Motor neuron (in vitro differentiated cells): ENCODE measurements around the gene LINC01488. TPM values are rescaled to one million over a fixed set of nuclear protein-coding genes. Genes with fewer than 3 reads are reported as not detected.

Source experiments
- ATAC-seq, 8 experiments: fragments of 200-7000 bp; cut with Tn5 transposase; replicated peaks in 6 of 8; 2 replicates each; pipeline ENCODE4 v1.8.0; 2021; ENCODE audit warnings: mild to moderate bottlenecking in 8 of 8, moderate library complexity in 8 of 8
- H3K27ac ChIP-seq, 2 donors: fragments of 250-450 bp; sonication (Bioruptor Pico); 2 replicates each; pipeline ENCODE4 v1.9.0; 2021; ENCODE audit warnings: antibody characterized with exemption in 2 of 2, mild to moderate bottlenecking in 2 of 2, moderate library complexity in 1 of 2
- H3K4me1 ChIP-seq, 2 donors: fragments of 250-450 bp; sonication (Bioruptor Pico); replicated peaks in 1 of 2; 2 replicates each; pipeline ENCODE4 v1.6.1; 2021; ENCODE audit warnings: antibody characterized with exemption in 2 of 2, mild to moderate bottlenecking in 2 of 2, moderate library complexity in 1 of 2
- H3K4me3 ChIP-seq, 5 donors: fragments of 250-450 bp; sonication (Bioruptor Pico); 2 replicates each; pipeline ENCODE4 v1.9.0; 2021; ENCODE audit warnings: antibody characterized with exemption in 5 of 5, mild to moderate bottlenecking in 5 of 5, moderate library complexity in 4 of 5
- WGBS, 10 experiments: fragments of 450-650 bp; shearing (Covaris generic); methylation state at CpG; one replicate each; pipeline ENCODE4 v1.0.0; 2022; 5-methylcytosine and 5-hydroxymethylcytosine counted together
- in situ Hi-C, 9 experiments: fragments of 400-800 bp; cut with MboI; loops; one replicate each; pipeline ENCODE4 v1.15.0; 2021; ENCODE audit warnings: low sequenced_read_pairs in 9 of 9, low pct_unique_long_range_greater_than_20kb in 2 of 9; ENCODE audit not compliant: unreplicated experiment in 9 of 9
- total RNA-seq, 8 experiments: library from RNA; unstranded; fragments of 300-600 nt; gene quantifications; 2 replicates each; pipeline versions ENCODE4 v1.2.3 to v1.2.4, GENCODE V29; 2022

Gene LINC01488
- total RNA-seq, 8 experiments from 2014 or later, result 0.05 to 0.71 (median 0.28) TPM; not detected in 2

DNA sequence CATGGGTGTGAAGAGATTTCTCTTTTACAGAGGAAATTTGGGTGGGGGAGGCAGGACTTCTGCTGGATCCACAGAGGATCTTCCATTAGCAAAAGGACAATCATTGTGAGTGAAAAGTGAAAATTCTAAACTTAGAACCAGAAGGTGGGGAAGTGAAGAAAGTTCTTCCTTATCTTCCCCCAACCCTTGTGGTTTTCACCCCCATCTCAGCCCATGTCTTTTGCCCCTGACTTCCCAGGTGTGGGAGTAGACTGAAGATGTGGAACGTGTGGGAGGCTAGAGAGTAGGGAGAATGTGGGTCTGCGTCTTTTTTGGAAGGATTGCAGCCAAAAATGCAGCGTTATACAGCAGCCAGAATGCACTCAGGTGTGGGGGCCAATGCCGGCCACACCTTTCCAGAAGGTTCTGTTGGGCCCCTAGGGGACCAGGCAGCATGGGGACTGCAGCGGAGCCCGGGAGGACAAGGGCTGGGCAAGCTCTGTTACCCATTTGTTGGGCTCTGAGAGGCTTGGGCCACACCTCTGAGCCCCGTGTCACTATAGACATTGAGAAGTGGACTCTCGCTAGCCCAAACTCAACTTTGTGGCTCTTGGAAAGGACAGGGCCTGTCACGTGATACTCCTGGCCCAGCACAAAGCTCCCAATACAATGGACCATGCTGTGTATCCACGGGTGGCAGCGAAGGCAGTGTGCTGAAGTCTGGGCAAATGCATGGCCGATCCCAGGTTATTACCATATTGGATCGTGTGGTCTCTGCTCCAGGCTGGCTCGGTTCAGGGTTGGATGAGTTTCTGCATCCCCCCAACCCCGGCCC, 32.8 kb upstream of the LINC01488 start:
- peaks cover 15 to 22% of the 10 kb centered on the region in 2 donors for H3K4me1 ChIP-seq
- no peak overlapping the region for H3K27ac ChIP-seq
- ATAC-seq, result peak in 1 of 8 experiments; percentile 31
- WGBS, 10 experiments, result 8 to 89% (median 73%) methylated on average over 1 to 3 of the region's 15 CpGs; no CpG with 5 or more reads in 4 of the 10 experiments
- in situ Hi-C loops, result loop anchor here in 2 of 9 experiments (25.0 kb wide), 1 partner anchor 336 kb away; no protein-coding TSS in a partner anchor
- no peak overlapping the region for H3K4me3 ChIP-seq

DNA sequence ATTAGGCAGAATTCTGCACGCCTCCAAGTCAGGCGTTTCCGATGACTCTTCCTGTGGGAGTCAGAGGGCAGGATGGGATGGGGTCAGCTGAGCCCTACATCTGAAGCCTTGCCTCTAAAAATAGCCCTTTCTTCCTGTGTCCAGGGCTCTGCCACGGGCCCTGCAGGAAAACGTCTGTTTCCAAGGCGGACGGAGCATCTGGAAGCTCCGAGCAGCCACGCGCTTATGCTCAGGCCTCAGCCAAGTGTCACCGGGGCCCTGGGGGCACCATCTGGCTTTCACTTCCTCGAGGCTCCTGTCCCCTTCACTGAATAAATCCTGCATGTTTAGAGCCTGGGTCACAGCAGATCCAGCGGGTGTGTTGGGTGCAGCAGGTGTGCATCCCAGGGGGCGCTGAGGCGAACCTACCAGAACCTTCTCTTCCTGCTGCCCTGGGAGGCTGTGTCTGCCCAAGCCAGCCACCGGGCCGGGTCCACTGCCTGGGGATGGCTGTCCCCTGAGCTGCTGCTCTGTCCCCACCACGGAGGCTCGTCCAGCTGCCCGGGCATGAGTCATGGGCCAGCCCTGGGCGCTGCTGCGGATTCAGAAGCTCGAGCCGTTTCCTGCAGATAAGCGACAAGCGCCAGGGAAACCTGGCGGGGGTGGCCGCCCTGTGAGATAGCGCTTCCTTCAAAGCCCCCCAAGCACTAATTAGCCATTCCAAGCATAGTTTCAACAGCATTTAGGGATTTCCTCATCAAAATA, 32.0 kb upstream of the LINC01488 start:
- H3K4me1 ChIP-seq, result peaks cover 14 to 17% of the 10 kb centered on the region in 2 donors
- no peak overlapping the region for H3K4me3 ChIP-seq
- in situ Hi-C loops, result loop anchor here in 2 of 9 experiments (25.0 kb wide), 1 partner anchor 337 kb away; no protein-coding TSS in a partner anchor
- ATAC-seq, result peak in 7 of 8 experiments; percentile 33 to 92 (median 86)
- 36 to 100% (median 75%) methylated on average over 1 to 20 of the region's 29 CpGs; no CpG with 5 or more reads in 5 of the 10 experiments for WGBS, 10 experiments
- H3K27ac ChIP-seq, result peak overlapping the region; percentile 14 to 51

DNA sequence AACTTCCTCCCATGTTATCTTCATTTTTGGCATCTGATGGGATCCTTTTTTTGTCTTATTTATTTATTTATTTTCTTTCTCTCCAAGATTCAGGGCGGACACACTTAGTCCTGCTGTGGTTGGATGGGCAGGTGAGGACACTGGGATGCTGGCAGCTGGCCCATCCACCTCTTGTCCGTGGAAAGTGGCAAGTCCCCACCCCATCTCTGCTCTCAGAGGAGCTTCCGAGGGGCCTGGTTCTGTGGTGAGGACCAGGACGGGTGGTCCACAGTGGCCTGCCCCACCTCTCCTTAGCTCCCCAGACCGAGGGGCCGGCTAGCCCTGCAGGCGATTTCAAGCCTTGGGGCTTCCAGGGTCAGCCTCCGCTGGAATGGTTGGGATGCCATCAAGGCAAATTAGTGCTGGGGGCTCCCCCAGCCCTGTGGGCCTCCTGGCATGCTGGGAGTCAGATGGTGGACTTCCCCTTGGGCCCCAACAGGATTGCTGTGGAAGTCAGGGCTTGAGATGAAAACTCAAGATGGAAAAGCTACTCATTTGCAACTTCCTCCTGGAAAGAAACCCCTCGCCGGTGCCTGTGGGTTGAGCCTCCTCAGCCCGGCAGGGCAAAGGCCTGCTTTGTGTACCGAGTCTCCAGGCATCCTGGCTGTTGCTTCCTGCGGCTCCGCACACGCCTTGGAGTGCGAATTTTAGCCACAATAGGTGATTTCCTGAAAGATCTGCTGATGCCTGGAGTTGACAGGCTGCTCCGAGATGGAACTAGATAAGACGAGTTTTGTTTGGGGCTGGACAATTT, 31.2 kb upstream of the LINC01488 start:
- H3K27ac ChIP-seq, result no peak overlapping the region
- H3K4me3 ChIP-seq, result no peak overlapping the region
- ATAC-seq, result no peak
- 67 to 100% (median 85%) methylated on average over 1 to 11 of the region's 18 CpGs; no CpG with 5 or more reads in 2 of the 10 experiments for WGBS, 10 experiments
- in situ Hi-C loops, result no loop called here
- peaks cover 13 to 17% of the 10 kb centered on the region in 2 donors for H3K4me1 ChIP-seq

DNA sequence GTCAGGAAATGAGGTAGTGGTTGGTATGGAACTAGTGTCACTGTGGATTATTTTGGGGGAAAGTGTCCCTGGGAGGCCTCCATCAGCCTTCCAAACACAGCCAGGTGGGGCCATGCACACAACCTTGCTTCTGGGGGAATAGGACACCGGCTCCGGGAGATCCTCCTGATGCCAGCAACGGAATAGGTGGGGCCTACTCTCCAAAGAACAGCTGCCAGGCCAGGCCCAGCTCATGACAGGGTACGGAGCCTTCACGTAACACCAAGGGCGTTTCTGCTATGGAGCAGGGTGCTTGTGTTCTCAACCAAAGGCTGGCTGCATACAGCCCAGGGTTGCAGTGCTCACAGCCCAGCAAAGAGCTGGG, 30.6 kb upstream of the LINC01488 start:
- in situ Hi-C loops, result no loop called here
- no peak overlapping the region for H3K4me3 ChIP-seq
- 89 to 100% (median 95%) methylated on average over 1 to 6 of the region's 6 CpGs; no CpG with 5 or more reads in 4 of the 10 experiments for WGBS, 10 experiments
- ATAC-seq, result no peak
- no peak overlapping the region for H3K27ac ChIP-seq
- peaks cover 13 to 17% of the 10 kb centered on the region in 2 donors for H3K4me1 ChIP-seq

DNA sequence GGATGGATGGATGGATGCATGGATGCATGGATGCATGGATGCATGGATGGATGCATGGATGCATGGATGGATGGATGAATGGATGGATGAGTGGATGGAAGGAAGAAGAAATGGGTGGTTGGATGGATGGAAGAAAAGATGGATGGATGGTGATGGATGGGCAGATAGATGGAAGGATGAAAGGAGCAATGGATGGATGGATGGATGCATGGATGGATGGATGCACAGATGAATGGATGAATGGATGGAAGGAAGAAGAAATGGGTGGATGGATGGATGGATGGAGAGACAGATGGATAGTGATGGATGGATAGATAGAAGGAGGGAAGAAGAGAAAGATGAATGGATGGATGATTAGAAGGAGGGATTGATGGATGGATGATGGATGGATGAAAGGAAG, 30.2 kb upstream of the LINC01488 start:
- peaks cover 13 to 17% of the 10 kb centered on the region in 2 donors for H3K4me1 ChIP-seq
- no peak overlapping the region for H3K4me3 ChIP-seq
- in situ Hi-C loops, result no loop called here
- no peak overlapping the region for H3K27ac ChIP-seq
- ATAC-seq, result no peak

DNA sequence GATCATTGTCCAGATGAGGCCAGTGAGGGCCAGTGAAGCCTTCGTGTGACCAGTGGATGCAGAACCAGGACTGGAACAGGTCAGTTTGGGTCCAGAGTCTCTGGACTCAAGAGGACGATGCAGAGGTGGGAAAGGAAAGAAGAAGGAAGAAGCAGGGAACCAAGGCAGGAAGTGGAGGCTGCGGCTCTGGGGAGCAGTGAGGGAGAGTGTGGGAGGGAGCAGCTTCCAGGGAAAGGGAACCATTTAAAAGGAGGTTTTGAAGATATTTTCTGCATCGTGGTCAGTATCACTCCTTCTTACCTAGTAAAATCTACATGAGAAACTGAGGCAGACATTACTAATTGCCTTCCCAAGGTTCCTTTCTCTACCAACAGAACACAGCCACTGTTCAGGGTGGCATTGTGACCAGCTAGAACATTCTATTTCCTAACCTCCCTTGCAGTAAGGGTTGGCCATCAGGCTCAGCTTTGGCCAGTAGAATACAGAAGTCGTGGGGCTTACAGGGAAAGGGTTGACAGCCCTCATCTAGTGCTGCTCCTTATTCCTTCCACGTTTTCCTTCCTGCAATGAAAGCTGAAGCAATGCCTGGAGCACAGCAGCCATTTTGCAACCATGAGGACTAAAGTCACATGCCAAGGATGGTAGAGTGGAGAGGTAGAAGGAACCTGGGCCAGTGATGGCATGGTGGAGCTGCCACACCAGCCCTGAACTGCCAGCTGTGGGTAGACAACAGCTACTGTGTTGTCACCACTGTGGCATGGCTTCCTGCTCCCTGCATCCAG, 29.1 kb upstream of the LINC01488 start:
- H3K4me3 ChIP-seq, result no peak overlapping the region
- H3K4me1 ChIP-seq, result peaks cover 13 to 17% of the 10 kb centered on the region in 2 donors
- H3K27ac ChIP-seq, result no peak overlapping the region
- WGBS, 10 experiments, result 14 to 100% (median 80%) methylated on average over 1 to 4 of the region's 6 CpGs; no CpG with 5 or more reads in 2 of the 10 experiments
- in situ Hi-C loops, result no loop called here
- no peak for ATAC-seq

DNA sequence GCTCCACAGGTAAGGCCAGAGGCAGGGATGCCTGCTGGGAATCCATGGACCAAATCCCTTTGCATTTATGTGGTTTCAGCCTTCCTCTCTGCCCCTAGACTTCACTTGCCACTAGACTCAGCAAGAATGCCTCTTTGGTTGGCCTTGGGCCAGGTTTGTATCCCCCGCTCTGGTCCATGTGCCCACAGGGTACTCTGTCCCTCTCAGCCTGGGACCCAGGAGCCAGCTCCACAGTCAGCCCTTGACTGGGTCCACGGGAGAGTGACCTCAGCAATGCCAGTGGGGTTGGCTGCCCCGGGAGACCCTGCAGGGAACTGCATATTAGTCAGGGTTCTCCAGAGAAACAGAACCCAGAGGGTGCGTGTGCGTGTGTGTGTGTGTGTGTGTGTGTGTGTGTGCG, 28.3 kb upstream of the LINC01488 start:
- Histone ChIP-seq H3K4me1 (peaks cover 13 to 17% of the 10 kb centered on the region in 2 donors), H3K27ac (no peak overlapping the region), H3K4me3 (no peak overlapping the region)
- no peak for ATAC-seq
- 87 to 93% methylated on average over 3 to 4 of the region's 6 CpGs; no CpG with 5 or more reads in 8 of the 10 experiments for WGBS, 10 experiments
- in situ Hi-C loops, result no loop called here

DNA sequence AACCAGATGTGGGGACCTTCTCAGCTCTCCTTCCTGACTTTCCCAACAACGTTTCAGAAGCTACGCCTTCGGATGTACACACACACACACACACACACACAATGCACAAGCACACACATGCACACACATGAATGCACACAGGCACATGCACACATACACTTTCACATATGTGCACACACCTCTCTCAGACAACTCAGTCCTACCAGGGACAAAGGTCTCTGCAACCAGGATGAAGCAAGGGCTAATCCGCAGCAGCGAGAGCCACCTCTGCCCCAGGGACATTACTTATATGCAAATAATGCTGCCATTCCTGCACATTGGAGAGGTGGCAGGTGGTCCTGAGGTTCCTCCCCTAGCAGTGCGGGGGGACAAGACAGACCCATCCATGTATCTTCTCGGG, 27.4 kb upstream of the LINC01488 start:
- 17 to 89% (median 71%) methylated on average over 1 to 3 of the region's 7 CpGs; no CpG with 5 or more reads in 5 of the 10 experiments for WGBS, 10 experiments
- in situ Hi-C loops, result no loop called here
- Histone ChIP-seq H3K4me1 (peaks cover 8 to 15% of the 10 kb centered on the region in 2 donors), H3K4me3 (no peak overlapping the region), H3K27ac (no peak overlapping the region)
- peak in 1 of 8 experiments; percentile 46 for ATAC-seq

DNA sequence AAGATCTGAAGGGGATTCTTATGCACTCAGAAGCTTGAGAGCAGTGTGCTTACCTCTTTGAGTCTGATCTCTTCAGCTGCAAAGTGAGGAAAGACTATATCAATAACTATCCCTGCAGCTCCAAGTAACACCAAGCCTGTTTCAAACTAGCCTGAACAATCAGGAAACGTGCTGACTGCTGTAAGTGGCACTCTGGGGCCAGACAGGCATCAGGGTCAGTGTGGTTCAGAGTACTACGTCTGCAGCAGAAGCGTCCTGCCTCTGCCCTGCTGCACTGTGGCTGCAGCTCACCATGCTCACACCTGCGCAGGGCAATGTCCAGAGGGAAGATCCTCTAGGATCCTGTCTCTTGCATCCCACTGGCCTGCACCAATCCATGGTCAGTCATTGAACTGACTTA, 25.5 kb upstream of the LINC01488 start:
- peaks cover 0 to 7% of the 10 kb centered on the region in 2 donors for H3K4me1 ChIP-seq
- in situ Hi-C loops, result no loop called here
- no peak overlapping the region for H3K4me3 ChIP-seq
- no peak for ATAC-seq
- 40 to 88% (median 66%) methylated on average over 1 to 3 of the region's 4 CpGs; no CpG with 5 or more reads in 6 of the 10 experiments for WGBS, 10 experiments
- no peak overlapping the region for H3K27ac ChIP-seq

DNA sequence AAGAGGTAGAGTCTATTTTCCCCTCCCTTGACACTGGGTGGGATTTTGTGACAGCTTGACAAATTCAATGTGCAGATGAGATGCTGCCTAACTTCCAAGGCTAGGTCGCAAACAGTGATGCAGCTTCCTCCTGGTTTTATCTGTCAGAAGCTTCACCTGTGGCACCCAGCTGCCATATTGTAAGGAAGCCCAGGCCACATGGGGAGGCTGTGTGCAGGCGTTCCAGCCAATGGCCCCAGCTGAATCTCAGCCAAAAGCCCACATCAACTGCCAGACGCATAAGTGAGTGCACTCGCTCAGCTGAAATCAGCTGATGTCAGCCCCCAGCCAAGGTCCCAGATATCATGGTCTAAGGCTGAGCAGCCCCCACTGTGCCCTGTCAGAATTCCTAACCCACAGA, 24.8 kb upstream of the LINC01488 start:
- ATAC-seq, result no peak
- in situ Hi-C loops, result no loop called here
- Histone ChIP-seq H3K4me3 (no peak overlapping the region), H3K27ac (no peak overlapping the region), H3K4me1 (peaks cover 0 to 7% of the 10 kb centered on the region in 2 donors)
- WGBS, 10 experiments, result 60 to 100% (median 89%) methylated on average over 1 to 4 of the region's 4 CpGs; no CpG with 5 or more reads in 2 of the 10 experiments

DNA sequence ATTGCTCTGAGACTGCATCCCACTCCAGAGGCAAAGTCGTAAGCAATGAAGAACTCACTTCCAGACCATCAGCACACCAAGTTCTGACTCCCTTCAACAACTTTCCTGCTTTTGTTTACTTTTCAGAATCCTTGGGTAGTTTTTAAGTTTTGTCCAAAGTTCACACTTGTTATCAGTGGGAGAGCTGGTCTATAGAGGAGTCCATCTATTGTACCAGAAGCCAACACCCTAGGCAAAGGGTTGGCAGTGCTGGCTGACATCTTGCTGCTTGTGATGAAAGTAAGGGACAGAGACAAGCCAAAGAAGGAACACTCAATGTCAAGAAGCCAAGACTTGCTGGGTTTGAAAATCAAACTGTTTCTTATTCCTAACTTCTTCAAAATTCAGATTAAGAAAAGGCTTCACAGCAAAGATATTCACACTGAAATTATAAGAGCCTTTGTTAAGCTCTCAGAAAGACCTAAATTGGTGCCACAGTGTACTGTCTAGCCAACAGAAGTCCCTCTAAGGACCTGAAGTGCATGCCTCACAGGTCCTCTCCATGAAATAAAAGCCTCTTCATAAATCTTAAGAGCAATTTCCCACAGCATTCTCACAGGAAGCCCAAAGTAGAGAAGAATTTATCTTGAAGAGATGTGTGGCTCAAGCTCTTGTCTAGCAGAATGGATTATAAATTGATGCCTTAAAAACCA, 21.5 kb upstream of the LINC01488 start:
- 40 to 100% (median 73%) methylated on average over 1 of the region's 1 CpG; no CpG with 5 or more reads in 6 of the 10 experiments for WGBS, 10 experiments
- in situ Hi-C loops, result no loop called here
- Histone ChIP-seq H3K27ac (no peak overlapping the region), H3K4me3 (no peak overlapping the region), H3K4me1 (peaks cover 18 to 20% of the 10 kb centered on the region in 2 donors)
- ATAC-seq, result no peak
